SH-SY5Y (cell line): ENCODE measurements around the gene NKAIN1.

Source experiments
- GATA2 ChIP-seq: IDR thresholded peaks from 2 replicates; pipeline ENCODE4 v1.6.1; 2011; ENCODE audit warnings: mild to moderate bottlenecking, low read depth, low read length
- GATA3 ChIP-seq: IDR thresholded peaks from 2 replicates; pipeline ENCODE4 v1.6.1; 2011; ENCODE audit warnings: low read depth, mild to moderate bottlenecking, low read length, moderate library complexity

- no peak for TF ChIP-seq GATA2
- no peak for TF ChIP-seq GATA3
Observed at GRCh38 chr1:31263408-31263807, 23.7 kb upstream of the NKAIN1 start.
